Superior temporal gyrus (tissue), 1 donor: Measurements from ENCODE around the gene HNRNPA2B1.

Source experiments
- DNase-seq: peaks from one replicate; pipeline ENCODE4 v3.0.0-alpha.2; 2016; ENCODE audit errors: extremely low spot score

Gene HNRNPA2B1

DNA sequence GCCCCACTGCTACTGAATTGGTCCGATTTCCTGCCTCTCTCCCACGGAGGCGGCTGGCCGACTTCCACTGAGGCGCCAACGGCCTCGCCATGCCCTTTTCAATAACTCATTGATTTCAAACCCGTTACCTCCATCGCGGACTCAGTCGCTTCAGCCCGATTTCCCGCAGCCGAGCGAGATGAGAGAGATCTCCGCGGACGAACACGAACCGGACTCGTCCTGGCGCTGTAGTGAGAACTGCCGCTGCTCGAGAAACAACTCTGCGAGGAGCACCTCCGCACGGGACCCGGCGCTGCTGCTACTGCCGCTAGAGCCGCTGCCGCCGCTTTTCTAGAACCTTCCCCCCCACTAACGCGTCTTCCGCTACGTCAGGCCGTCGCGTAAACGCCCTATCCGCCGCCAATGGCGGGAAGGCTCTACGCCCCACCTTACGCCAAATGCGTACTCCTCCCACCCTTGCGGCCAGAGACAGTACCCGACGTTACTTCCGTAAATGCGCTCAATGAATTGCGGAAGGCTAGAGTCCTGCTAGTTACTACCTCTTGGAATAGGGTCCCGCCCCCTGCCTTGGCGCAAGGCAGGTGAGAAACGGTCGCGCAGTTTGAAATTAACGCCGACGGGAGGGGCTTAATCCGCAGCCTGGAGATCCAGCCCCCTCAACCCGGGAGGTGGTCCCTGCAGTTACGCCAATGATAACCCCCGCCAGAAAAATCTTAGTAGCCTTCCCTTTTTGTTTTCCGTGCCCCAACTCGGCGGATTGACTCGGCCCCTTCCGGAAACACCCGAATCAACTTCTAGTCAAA, at the start of gene HNRNPA2B1:
Gene HNRNPA2B1, minus strand, starts transcription at position 303 of the 803 bp plus-strand sequence. Its CDS starts 169 bp downstream, at position 134.
- DNase-seq = peak; percentile 99

DNA sequence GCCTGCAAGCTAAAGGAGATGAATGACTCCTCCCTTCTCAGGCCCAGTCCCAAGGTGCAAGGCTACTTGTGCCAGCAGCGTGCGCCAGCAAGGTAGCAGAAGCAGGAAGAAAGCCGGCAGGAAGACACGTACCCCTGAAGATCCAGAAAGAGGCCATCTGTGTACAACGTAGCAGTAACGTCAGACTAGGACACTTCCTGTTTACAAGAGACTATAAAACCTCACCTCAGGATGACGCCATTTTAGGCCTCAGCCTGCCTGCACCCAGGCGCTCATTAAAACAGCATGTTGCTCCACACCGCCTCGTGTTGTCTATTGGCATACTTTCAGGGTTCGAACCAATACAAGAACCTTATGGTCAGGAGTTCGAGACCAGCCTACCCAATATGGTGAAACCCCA, 49.7 kb upstream of the HNRNPA2B1 start:
- no peak for DNase-seq

DNA sequence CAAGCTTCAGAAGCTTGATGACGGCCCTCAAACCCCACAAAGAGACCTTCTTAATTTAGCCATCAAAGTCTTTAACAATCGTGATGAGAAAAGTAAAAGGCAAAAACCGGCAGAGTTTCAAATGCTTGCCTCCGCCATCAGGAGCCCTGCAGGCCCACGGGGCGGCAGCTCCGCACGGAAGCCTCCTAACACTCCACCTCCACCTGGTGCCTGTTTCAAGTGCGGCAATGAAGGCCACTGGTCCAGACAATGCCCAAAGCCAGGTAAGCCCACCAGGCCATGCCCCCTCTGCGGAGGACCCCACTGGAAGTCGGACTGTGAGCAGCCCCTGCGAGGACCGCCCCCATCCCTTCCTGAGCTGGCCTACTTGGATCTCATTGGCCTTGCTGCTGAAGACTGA, 44.6 kb upstream of the HNRNPA2B1 start:
- DNase-seq = no peak

DNA sequence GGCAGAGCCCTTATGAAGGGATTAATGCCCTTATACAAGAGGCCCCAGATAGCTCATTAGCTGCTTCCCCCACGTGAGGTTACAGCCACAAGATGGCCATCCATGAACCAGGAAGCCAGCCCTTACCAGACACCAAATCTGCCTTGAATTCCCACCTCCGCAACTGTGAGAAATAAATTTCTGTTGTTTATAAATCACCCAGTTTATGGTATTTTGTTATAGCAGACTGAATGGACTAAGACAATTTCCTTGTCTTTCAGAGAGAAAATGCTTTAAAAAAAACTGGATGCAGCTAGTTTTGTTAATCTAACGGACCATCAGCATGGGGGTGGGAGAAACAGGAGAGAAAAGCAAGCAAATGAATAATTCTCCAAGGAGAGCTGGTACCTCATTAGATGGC, 37.5 kb upstream of the HNRNPA2B1 start:
- DNase-seq = no peak

DNA sequence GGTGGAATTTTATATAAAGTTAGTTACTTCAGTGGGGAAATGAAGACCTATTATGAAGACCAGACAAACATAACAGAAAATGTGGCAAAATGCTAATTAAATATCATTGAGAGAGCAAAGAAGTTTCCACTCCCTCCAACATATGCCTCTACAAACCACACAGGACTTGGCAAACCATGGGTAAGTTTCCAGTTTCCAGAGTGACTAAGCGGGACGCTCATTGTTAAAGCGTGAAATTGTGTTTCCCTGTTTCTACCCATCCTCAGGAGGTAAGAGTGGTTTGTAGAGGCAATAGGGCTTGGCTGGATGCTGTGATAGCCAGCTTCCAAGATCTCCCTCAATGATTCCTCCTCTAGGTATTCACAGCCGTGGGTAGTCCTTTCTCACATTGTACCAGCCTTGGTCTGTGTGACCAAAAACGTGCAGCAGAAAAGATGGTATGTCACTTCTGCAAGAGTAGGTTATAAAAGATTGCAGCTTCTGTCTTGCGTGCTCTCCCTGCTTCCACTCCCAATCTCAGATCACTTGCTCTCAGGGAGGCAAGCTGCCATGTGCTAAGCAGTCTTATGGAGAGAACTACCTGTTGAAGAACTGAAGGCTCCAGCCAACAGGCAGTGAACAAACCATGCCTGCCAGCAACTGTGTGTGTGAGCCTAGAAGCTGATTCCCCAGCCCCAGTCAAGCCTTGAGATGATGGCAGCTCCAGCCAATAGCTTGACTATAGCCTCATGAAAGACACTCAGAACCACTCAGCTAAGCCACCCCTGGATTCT, 36.7 kb upstream of the HNRNPA2B1 start:
- no peak for DNase-seq

DNA sequence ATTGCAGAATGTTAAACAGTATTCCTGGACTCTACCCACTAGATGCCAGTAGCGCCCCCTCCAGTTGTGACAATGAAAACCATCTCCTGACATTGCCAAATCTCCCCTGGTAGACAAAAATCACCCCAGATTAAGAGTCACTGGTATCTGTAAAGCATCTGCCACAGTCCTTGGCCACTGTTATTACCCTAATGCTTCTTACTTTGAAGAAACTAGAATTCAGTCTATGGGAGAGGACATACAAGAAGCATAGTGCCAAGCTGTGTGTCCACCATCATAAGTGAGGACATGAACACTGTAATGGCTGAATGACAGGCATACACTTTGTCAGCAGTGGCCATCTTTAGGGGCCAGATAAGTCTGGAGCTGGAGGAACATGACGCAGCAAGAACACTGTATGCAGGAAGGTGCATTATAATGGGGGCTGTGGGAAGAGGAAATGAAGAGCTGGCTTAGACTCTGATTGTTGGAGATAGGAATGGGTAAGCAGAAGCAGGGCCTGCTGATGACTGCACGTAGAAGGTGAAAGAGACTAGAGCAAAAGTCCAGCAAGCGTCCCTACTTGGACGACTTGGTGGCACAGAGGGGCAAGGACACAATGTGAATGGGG, 33.5 kb upstream of the HNRNPA2B1 start:
- no peak for DNase-seq

DNA sequence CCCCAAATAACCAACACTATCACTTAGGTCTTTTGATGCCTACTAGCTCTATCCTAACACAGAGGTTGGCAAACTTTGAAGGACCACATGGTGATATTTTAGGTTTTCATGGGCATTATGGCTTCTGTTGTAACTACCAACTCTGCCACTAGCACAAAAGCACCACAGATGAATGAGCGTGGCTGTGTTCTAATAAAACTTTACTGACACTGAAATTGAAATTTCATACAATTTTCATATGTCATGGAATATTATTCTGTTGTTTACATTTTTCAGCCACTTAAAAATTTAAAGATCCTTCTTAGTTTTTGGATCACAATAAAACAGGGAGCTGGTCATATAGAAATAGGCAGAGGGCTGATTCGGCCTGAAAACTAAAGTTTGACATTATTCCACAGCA, 27.4 kb upstream of the HNRNPA2B1 start:
- DNase-seq = no peak

DNA sequence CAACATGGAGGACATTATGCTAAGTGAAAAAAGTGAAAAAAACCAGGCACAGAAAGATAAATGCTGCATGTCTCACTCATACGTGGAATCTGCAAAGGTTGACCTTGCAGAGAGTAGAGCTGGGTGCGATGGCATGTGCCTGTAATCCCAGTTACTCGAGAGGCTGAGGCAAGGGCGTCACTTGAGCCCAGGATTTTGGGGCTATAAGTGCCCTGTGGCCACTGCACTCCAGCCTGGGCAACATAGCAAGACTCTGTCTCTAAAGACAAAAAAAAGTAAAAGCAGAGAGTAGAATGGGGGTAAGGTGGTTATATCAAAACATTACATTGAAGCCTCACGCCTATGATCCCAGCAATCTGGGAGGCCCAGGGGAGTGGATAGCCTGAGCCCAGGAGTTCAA, 23.8 kb upstream of the HNRNPA2B1 start:
- DNase-seq = no peak

DNA sequence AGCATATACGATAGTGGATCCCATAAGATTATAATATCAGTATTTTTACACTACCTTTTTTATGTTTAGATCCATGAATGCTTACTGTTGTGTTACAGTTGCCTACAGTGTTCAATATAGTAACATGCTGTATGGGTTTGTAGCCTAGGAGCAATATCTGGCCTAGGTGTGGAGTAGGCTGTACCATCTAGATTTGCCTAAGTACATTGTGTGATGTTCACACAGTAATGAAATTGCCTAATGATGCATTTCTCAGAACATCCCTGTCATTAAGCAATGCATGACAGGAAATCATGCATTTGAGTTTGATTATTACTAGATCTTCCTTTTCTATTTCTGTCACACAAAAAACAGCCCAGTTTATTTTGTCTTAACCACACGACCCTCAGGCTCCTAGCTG, 15.5 kb upstream of the HNRNPA2B1 start:
- no peak for DNase-seq

DNA sequence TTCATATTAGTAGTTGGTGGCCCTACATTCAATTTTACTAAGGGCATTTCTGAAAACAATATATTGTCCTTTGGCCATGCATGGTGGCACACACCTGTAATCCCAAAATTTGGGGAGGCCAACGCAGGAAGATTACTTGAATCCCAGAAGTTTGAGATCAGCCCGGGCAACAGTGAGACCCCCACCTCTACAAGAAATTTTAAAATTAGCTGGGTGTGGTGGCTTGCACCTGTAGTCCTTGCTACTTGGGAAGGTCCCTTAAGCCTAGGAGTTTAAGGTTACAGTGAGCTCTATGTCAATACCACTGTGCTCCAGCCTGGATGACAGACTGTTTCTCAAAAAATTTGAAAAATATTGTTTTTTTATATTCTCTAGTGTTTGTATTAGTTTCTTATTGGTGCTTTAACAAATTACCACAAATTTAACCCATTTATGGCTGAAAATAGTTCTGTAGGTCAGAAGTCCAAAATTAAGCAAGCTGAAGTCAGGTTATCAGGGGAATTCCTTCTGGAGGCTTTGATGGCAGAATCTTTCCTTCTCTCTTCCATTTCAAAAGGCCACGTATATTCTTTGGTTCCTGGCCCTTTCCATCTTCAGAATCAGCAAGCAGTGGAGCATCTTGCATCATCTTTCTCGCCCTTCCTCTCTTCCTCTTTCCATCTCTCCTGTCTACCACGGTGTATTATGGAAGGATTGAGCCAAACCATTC, 13.4 kb upstream of the HNRNPA2B1 start:
- DNase-seq = no peak

DNA sequence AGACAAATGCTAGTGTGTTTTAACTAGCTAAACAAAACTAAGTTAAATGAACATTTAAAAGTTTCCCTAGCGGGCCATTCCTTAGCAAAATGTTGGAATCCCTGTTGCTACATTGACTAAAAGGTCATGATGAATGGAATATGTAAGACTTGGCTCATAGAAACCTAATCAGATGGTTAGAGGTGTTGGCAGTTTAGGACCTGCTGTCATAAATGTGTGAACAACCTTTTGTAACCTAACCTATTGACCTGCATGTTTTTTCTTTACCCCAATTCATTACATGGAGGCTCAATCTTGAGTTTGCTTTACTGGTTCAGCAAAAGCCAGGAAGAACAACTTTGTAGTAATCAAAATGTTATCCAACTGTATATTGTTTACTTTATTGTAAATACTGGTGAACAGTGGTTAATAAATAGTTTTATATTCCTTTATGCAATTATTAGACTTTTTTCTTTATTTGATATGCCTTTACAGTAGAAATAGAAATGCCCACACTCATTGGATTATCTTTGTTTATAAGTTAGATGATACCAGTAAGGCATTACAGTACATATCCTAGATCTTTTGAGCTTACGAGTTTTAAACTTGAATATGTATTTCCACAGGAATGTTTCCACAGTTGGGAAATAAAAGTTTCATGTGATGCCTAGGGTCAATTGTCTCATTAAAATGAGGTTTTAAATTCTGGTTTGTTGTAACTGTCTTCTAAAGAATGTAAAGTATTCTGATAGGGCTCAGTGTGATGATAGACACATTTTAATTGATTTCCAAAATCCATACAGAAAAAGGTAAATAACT, 12.6 kb upstream of the HNRNPA2B1 start:
- DNase-seq = no peak

DNA sequence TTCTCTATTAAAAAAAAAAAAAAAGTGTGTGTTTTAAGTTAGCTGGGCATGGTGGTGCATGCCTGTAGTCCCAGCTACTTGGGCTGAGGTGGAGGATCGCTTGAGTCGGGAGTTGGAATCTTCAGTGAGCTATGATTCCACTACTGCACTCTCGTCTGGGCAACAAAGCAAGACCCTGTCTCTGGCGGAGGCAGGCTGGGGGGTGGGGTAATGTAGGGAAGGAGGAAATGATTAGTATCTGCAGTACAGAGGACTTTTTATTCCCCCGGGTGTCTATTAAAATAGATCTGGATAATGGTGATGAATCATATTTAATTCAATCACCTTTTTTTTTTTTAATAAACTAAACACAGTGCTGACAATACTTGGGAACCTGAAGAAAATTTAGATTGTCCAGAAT, 7.5 kb upstream of the HNRNPA2B1 start:
- DNase-seq = no peak

DNA sequence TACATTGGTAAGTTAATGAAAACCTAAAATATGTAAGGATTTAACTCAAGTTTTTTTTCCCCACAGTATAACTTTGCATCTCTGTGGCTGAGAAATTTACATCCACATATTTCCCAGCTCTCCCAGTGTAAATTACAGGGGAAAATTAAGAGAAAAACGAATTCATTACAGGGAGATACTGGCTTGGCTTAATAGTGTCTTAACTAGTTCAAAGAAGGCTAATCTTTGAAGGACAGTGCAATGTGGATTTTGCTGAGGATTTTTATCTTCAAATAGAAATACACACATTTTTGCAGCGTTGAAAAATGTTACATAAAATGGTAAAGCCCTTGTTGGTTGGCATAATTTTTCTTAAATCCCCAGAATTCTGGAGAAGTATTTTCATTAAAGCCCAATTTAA, 2.5 kb upstream of the HNRNPA2B1 start:
- DNase-seq = no peak

DNA sequence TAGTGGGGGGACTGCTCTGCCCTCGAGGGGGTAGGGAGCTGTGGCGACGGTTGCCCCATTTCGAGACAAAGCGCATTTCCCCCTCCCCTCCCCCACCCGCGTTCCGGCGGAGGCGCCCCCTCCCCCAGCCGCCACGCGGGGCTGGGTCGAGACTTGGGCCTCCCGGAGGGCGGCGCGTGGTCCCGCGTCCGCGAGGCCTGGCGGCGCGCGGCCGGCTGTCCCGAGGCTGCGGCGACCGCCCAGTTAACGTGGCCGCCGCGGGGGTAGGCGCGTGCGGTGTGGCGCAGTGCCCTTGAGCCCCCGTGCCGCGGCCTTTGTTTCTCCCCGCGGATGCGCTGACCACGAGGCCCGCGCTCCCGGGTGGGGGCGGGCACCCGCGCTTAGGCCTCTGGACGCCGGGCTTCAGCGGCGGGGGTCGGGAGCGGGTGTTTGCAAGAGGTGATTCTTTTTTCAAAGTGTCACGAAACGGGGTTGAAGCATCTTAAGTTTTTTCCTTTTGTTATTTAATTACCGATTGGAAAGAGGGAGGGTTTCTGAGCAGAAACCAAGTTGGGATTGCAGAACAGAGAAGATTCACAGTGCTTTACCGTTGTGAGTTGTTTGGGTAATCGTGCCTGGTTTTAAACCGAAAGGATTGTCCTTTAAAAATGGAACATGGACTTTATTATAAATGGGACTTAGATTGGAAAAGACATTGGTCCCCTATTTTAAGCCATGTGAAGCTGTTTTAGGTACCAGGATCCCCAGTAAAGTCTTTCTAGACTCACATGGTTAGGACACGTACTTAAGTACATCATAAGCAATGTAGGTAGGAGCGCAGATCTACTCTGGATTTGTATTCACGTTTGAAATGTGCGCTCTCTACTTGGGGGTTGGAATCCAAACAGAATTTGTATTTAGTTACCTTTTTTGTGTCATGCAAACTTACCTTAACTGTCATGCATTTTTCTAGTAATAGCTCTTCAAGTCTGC, 1.8 kb upstream of the HNRNPA2B1 start:
- DNase-seq = peak; percentile 84

DNA sequence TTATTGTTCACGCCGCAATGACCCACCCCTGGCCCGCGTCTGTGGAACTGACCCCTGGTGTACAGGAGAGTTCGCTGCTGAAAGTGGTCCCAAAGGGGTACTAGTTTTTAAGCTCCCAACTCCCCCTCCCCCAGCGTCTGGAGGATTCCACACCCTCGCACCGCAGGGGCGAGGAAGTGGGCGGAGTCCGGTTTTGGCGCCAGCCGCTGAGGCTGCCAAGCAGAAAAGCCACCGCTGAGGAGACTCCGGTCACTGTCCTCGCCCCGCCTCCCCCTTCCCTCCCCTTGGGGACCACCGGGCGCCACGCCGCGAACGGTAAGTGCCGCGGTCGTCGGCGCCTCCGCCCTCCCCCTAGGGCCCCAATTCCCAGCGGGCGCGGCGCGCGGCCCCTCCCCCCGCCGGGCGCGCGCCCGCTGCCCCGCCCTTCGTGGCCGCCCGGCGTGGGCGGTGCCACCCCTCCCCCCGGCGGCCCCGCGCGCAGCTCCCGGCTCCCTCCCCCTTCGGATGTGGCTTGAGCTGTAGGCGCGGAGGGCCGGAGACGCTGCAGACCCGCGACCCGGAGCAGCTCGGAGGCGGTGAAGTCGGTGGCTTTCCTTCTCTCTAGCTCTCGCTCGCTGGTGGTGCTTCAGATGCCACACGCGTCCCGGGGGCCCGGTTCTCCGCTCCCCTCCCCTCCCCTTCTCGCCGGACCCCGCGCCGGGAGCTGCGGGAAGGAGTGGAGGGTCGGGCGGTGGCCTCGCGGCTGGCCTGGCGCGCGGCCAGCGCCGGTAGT, 887 bp upstream of the HNRNPA2B1 start, which contains the start of gene CBX3:
Gene CBX3, plus strand, starts transcription at position 499 of the 772 bp plus-strand sequence. CDS start 1,254 bp downstream, outside the sequence.
- DNase-seq = peak; percentile 83

DNA sequence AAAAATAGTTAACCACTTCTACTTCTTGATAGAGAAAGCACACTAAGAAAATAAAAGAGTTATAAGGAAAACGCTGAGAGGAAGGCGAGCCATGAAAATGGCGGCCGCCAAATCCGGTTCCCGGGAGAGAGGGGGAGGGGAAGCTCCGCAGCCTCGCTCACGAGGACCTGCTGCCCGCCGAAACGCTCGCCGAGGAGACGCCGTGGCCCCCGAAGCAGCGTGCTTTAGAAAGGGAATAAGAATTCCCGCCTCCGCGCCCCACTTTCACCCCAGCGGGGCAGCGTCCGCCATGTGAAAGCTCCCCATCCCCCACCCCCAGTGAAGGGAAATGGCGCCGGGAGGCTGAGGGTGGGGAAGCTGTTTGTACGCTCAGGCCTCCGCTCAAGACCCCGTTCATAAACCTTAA, 505 bp downstream of the HNRNPA2B1 start:
- no peak for DNase-seq

DNA sequence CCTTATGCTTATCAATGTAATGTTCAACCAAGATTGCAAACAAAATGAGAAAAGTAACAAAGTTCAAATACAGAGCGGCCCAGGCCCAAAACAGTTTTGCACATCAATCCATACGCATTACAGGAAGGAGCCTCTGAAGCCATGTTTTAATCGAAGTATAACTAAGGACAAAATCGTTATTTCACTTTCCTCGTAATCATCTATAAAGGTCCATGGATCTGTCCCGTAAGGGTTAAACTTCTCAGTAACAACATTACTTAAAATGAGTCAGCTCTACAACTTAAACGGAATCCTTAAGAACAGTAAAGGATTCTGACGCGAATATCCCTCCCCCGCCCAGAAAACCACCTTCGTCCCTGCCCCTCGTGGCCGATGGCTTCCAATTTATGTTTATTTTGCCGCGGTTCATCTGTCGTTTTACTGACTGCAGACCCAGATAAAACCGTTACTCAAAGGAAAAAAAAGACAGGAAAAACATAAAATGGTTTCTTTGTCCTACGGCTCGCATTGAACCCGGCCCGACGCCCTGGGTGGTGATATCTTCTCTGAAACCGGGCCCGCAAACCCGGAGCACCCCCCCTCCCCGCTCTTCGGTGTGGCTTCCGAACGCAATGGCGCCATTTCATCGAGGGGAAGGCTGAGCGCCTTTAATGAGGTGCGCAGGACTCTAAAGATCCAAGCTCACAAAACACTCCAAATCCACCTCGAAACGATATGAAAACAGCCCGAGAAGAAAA, 1.1 kb downstream of the HNRNPA2B1 start:
- peak; percentile 87 for DNase-seq

DNA sequence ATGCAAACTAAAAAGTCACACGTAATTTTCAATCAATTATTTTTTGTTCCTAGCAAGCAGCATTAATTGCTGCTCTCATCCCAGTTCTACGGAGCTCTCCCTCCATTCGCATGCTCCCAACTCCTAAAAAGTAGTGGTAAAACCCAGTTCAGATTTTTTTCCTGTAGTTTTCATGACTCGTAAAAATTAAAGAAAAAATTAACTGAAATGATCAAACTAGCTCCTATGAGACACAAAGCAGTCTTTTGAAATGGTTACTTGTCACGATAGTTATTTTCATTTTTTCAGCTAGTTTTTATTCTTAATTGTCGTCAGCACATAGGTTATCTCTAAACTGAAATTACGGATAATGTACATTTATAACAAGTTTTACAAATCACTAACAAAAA, 1.8 kb downstream of the HNRNPA2B1 start:
- no peak for DNase-seq
